Measurements from ENCODE around the gene SLC12A4. TPM values are rescaled to one million over a fixed set of nuclear protein-coding genes. Genes with fewer than 3 reads are reported as not detected.

Gene SLC12A4
- total and polyA plus RNA-seq, 2 of the 13 experiments (the other 11 are each of a cell fraction or from before 2014, with no cell fraction given): 65.1 to 84.3 TPM

DNA sequence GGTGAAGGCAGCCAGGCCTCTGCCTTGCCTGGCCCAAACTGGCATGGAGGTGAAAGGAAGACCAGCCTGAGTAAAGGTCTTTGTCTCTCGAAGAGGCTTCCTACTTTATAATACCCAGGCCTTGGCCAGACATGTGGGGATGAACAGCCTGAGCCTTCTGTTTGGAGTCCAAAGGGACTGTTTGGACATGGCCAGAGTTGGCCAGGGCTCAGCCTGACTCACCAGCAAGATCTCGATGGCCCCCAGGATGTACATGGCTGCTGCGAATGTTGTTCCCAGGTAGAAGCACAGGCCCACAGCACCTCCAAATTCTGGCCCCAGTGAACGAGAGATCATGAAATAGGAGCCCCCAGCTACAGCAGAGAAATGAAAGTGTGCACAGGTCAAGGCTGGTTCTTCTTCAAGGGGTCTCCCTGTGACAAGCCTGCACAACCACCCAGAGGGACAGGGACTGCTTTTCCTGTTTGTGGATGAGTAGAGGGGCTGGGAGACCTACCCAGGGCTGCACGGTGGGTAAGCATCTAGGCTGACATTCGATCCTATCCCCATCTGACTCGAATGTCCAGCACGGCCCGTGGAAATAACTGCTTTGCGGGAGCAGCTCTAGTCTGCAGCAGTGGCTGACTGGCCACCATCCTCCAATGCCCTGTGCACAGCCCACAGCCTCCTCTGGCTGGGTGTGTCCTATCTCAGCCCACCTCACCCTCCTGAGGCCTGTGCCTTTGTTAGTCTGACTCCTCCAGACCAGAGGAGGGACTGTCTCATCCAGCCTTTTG is 13.8 kb downstream of the SLC12A4 start (continued):
- TF ChIP-seq, protein P1, sequence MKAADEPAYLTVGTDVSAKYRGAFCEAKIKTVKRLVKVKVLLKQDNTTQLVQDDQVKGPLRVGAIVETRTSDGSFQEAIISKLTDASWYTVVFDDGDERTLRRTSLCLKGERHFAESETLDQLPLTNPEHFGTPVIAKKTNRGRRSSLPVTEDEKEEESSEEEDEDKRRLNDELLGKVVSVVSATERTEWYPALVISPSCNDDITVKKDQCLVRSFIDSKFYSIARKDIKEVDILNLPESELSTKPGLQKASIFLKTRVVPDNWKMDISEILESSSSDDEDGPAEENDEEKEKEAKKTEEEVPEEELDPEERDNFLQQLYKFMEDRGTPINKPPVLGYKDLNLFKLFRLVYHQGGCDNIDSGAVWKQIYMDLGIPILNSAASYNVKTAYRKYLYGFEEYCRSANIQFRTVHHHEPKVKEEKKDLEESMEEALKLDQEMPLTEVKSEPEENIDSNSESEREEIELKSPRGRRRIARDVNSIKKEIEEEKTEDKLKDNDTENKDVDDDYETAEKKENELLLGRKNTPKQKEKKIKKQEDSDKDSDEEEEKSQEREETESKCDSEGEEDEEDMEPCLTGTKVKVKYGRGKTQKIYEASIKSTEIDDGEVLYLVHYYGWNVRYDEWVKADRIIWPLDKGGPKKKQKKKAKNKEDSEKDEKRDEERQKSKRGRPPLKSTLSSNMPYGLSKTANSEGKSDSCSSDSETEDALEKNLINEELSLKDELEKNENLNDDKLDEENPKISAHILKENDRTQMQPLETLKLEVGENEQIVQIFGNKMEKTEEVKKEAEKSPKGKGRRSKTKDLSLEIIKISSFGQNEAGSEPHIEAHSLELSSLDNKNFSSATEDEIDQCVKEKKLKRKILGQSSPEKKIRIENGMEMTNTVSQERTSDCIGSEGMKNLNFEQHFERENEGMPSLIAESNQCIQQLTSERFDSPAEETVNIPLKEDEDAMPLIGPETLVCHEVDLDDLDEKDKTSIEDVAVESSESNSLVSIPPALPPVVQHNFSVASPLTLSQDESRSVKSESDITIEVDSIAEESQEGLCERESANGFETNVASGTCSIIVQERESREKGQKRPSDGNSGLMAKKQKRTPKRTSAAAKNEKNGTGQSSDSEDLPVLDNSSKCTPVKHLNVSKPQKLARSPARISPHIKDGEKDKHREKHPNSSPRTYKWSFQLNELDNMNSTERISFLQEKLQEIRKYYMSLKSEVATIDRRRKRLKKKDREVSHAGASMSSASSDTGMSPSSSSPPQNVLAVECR (CRISPR knock-in tag; IDR thresholded peaks at IDR 0.05; ENCODE audit: borderline replicate concordance): no peak
- no peak for TF ChIP-seq SALL2 (CRISPR knock-in tag; IDR thresholded peaks at IDR 0.05)
- TF ChIP-seq ZNF501 (CRISPR knock-in tag; IDR thresholded peaks at IDR 0.05): peak; percentile 19; the same call in 1 of the 2 replicates
- TF ChIP-seq MYC (CRISPR knock-in tag; IDR thresholded peaks at IDR 0.05; ENCODE audit: borderline replicate concordance): 0 out of 2 replicates have a peak, but pooled peaks have one; percentile 17
- TF ChIP-seq HOXA3 (CRISPR knock-in tag; IDR thresholded peaks at IDR 0.05): 0 out of 2 replicates have a peak, but pooled peaks have one; percentile 34
- TF ChIP-seq POLR2G (IDR thresholded peaks at IDR 0.05; ENCODE audit: low read depth, low read length): peak; percentile 35; the same call in 1 of the 2 replicates
- TF ChIP-seq KLF15 (CRISPR knock-in tag; IDR thresholded peaks at IDR 0.05; ENCODE audit: borderline replicate concordance): no peak
- TF ChIP-seq AGO2 (optimal IDR thresholded peaks at IDR 0.05; ENCODE audit: low read depth, low read length): peak; percentile 48
- TF ChIP-seq PHF8 (CRISPR knock-in tag; IDR thresholded peaks at IDR 0.05): no peak
- TF ChIP-seq, protein P2, sequence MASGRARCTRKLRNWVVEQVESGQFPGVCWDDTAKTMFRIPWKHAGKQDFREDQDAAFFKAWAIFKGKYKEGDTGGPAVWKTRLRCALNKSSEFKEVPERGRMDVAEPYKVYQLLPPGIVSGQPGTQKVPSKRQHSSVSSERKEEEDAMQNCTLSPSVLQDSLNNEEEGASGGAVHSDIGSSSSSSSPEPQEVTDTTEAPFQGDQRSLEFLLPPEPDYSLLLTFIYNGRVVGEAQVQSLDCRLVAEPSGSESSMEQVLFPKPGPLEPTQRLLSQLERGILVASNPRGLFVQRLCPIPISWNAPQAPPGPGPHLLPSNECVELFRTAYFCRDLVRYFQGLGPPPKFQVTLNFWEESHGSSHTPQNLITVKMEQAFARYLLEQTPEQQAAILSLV (CRISPR knock-in tag; IDR thresholded peaks at IDR 0.05; ENCODE audit: borderline replicate concordance): no peak
- TF ChIP-seq MIXL1 (CRISPR knock-in tag; IDR thresholded peaks at IDR 0.05): no peak
- TF ChIP-seq, protein P3, sequence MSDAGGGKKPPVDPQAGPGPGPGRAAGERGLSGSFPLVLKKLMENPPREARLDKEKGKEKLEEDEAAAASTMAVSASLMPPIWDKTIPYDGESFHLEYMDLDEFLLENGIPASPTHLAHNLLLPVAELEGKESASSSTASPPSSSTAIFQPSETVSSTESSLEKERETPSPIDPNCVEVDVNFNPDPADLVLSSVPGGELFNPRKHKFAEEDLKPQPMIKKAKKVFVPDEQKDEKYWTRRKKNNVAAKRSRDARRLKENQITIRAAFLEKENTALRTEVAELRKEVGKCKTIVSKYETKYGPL (CRISPR knock-in tag; IDR thresholded peaks at IDR 0.05): no peak
- TF ChIP-seq TBX2 (CRISPR knock-in tag; IDR thresholded peaks at IDR 0.05; ENCODE audit: borderline replicate concordance): 0 out of 2 replicates have a peak, but pooled peaks have one; percentile 14
- TF ChIP-seq, protein P4, sequence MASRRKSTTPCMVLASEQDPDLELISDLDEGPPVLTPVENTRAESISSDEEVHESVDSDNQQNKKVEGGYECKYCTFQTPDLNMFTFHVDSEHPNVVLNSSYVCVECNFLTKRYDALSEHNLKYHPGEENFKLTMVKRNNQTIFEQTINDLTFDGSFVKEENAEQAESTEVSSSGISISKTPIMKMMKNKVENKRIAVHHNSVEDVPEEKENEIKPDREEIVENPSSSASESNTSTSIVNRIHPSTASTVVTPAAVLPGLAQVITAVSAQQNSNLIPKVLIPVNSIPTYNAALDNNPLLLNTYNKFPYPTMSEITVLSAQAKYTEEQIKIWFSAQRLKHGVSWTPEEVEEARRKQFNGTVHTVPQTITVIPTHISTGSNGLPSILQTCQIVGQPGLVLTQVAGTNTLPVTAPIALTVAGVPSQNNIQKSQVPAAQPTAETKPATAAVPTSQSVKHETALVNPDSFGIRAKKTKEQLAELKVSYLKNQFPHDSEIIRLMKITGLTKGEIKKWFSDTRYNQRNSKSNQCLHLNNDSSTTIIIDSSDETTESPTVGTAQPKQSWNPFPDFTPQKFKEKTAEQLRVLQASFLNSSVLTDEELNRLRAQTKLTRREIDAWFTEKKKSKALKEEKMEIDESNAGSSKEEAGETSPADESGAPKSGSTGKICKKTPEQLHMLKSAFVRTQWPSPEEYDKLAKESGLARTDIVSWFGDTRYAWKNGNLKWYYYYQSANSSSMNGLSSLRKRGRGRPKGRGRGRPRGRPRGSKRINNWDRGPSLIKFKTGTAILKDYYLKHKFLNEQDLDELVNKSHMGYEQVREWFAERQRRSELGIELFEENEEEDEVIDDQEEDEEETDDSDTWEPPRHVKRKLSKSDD (CRISPR knock-in tag; IDR thresholded peaks at IDR 0.05; ENCODE audit: low read depth): no peak
- TF ChIP-seq ZNF614 (CRISPR knock-in tag; IDR thresholded peaks at IDR 0.05; ENCODE audit: borderline replicate concordance): no peak
- TF ChIP-seq ZNF549 (CRISPR knock-in tag; IDR thresholded peaks at IDR 0.05): no peak
- TF ChIP-seq GFI1 (CRISPR knock-in tag; IDR thresholded peaks at IDR 0.05; ENCODE audit: borderline replicate concordance): no peak
